Heart left ventricle (tissue), 13 donors: Measurements from ENCODE around the gene BIN1.

ENCODE experiments used
- POLR2A ChIP-seq, 2 donors: fragments of 450-650 bp; IDR thresholded peaks; one replicate each; pipeline ENCODE4 v1.6.1; 2017; ENCODE audit warnings: antibody characterized with exemption in 2 of 2, mild to moderate bottlenecking in 2 of 2, moderate library complexity in 2 of 2
- TF ChIP-seq, protein P1 (sequence below), 12 donors: fragments of 200-600 bp; sonication (generic) in 4 of 12; IDR thresholded peaks; one replicate each; pipeline versions ENCODE4 v1.5.0 to v1.8.0; 2018 to 2022; ENCODE audit warnings: antibody characterized with exemption in 12 of 12, mild to moderate bottlenecking in 5 of 12
- donor health status: ischemic (EF 13 %, LVEDD 7.1; RV severe dilation, severe dysfunction).
- donor health status: DM: no; HTN: yes; CAD: no.
- donor health status: DM: no; HTN: no; CAD: no.
- donor health status: ischemic (EF 25% LVEDD 6.9; RV normal size, moderate dysfunction).
- donor health status: ischemic (EF 25% LVEDD 5.7; RV mildly dilated, moderate dysfunction).
- donor health status: ischemic (EF 35%, LVEDD 5.7; RV mildly dilated, moderate dysfunction).
- donor health status: nonischemic (EF 11% LVEDD 7.7; RV severe dilation, severe dysfunction).
- donor health status: DM: yes; HTN: yes; CAD: no.
- donor health status: PGD.
- donor health status: ischemic (EF 29% LVEDD 5.4; RV normal size, mild dysfunction).
- donor health status: nonischemic (EF 23%, LVEDD 6.1; RV moderate dilation, normal function).

DNA sequence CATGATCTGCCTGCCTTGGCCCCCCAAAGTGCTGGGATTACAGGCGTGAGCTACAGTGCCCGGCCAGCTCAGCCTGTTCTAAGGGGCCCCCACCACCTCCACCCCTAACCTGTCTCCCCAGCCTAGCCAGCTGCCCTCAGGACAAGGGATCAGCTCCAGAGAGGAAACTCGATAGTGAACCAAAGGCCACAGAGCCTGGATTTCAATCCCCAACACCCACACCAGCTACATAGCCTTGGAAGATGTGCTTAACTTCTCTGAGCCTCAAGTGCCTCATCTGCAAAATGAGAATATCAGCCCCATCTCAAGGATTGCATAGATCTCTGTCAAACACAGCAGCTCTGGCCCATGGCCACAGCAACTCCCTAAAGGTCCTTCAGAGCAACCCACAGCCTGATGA lies 32.0 kb downstream of the BIN1 start:
- TF ChIP-seq, protein P1, sequence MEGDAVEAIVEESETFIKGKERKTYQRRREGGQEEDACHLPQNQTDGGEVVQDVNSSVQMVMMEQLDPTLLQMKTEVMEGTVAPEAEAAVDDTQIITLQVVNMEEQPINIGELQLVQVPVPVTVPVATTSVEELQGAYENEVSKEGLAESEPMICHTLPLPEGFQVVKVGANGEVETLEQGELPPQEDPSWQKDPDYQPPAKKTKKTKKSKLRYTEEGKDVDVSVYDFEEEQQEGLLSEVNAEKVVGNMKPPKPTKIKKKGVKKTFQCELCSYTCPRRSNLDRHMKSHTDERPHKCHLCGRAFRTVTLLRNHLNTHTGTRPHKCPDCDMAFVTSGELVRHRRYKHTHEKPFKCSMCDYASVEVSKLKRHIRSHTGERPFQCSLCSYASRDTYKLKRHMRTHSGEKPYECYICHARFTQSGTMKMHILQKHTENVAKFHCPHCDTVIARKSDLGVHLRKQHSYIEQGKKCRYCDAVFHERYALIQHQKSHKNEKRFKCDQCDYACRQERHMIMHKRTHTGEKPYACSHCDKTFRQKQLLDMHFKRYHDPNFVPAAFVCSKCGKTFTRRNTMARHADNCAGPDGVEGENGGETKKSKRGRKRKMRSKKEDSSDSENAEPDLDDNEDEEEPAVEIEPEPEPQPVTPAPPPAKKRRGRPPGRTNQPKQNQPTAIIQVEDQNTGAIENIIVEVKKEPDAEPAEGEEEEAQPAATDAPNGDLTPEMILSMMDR (IDR thresholded peaks at IDR 0.05): no peak
- TF ChIP-seq POLR2A (IDR thresholded peaks at IDR 0.05): no peak
